Measurements from ENCODE around the gene ZNF576. TPM values are rescaled to one million over a fixed set of nuclear protein-coding genes. Genes with fewer than 3 reads are reported as not detected.
"Not testable (repeated sequence)": the region's sequence is repeated elsewhere in the genome, so short reads cannot be mapped to it uniquely, and the experiment has no call there.

Gene ZNF576, protein sequence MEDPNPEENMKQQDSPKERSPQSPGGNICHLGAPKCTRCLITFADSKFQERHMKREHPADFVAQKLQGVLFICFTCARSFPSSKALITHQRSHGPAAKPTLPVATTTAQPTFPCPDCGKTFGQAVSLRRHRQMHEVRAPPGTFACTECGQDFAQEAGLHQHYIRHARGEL
- total RNA-seq = 10.1 and 12.2 TPM in 2 replicates
- polyA plus RNA-seq (2012) = 15.2 TPM

DNA sequence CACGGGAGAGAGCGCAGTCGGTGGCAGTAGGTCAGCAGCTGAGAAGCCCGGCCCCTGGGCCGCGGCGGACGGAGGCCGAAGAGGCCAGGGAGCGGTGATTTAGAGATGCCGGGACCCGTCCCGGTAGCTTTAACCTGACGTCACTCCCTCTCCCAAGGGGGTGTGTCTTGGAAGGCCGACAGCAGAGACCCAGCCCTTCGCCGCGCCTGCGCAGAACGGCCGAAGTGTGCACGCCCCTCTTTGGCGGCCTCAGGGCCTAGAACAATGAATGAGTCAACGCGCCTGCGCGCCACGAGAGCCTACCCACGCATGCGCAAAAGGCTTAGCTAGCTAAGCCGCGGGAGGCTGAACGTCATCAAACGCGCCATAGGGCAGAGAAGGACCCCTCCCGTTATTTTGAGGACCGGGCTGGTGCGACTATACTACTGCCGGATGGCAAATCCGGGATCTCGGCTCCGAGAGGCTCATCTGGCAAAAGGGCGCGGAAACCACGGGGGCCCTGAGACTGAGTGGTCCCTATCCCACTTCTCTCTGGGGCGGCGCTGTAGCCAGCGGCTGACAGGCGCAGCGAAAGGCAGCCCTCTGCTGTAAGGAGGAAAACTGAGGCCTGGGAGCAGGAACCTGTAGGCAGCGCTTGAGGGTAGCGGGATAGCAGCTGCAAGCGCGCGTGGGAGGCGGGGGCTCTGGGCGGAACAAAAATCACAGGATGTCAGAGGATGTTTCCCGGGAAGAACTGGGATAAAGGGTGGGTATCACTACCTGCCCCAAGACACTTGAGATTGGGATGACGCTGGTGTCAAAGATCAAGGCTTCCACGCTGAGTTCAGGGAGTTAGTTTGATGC, at the start of gene ZNF576, which contains the start of gene IRGQ:
Gene ZNF576 (plus strand): TSS at position 597 of the 843 bp plus-strand sequence. CDS start 514 bp downstream, outside the sequence.
Gene IRGQ (minus strand): TSS at position 136 of the 843 bp plus-strand sequence. CDS start 796 bp downstream, outside the sequence.
- DNase-seq (ENCODE audit: low read depth) = peak; percentile 100

DNA sequence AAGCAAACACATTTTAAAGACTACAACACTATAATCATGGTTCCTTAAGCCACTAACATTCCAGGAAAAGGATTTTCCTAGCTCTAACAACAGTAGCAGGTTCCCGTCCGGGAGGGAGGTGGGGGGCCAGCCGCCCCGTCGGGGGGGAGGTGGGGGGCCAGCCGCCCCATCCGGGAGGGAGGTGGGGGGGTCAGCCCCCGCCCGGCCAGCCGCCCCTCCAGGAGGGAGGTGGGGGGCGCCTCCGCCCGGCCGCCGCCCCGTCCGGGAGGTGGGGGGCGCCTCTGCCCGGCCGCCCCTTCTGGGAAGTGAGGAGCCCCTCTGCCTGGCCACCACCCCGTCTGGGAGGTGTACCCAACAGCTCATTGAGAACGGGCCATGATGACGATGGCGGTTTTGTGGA, 48.5 kb upstream of the ZNF576 start:
- DNase-seq (ENCODE audit: low read depth) = not testable (repeated sequence)

DNA sequence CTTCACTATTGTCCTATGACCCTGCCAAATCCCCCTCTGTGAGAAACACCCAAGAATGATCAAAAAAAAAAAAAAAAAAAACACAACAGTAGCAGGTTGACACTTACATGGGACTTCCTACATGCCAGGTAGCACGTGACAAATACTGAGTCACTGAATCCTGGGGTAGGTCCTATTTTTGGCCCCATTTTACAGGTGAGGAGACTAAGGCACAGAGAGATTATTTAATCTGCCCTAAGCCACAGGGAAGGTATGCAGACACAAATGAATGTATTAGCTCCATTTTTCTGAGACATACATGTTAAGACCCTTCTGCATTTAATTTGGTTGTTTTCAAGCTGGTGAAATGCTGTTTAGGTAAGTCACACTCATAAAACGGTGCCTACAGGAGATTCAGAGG, 47.7 kb upstream of the ZNF576 start:
- DNase-seq (ENCODE audit: low read depth) = no peak

DNA sequence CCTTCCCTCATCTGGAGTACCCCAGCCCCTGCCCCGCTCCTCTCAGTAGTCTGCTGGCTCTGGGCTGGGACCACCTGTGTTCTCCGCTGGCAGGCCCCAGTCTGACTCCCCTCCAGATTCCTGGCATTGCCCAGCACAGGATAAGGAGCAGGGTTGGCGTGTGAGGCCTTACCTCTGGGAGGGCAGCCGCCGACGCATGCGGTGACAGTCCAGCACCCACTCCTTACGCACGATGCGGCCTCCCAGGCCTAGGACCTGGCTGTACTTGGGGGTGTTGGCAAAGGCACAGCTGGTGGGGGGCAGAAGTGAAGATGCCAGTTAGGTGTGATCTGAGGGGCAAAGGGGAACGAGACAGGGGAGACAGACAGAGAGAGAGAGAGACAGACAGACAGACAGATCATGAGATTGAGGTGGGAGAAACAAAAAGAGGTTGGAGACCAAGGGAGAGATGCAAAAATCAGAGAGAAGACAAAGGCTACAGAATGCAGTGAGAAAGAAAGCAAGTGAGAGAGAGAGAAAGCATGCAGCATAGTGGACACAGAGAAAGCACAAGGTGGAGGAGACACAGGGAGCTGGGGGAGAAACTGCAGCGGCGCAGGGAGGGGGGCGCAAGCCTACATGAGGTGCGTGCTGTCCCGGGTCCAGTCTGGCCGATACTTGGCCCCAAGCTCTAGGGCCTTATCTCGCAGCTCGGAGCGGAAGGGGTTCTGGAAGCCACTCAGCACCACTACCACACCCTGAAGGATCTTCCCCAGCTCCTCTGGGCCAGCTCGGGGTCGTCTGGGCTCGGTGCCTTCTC, 44.8 kb upstream of the ZNF576 start:
- no peak for DNase-seq (ENCODE audit: low read depth)

DNA sequence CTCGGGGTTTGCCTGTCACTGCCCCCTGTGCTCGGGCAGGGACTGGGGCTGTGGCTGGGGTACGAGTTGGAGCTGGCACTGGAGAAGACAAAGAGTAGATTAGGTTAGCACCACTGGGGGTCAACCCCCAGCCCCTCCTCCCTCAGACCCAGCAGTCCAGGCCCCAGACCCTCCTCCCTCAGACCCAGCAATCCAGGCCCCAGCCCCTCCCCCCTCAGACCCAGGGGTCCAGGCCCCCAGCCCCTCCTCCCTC, 44.3 kb upstream of the ZNF576 start:
- no peak for DNase-seq (ENCODE audit: low read depth)

DNA sequence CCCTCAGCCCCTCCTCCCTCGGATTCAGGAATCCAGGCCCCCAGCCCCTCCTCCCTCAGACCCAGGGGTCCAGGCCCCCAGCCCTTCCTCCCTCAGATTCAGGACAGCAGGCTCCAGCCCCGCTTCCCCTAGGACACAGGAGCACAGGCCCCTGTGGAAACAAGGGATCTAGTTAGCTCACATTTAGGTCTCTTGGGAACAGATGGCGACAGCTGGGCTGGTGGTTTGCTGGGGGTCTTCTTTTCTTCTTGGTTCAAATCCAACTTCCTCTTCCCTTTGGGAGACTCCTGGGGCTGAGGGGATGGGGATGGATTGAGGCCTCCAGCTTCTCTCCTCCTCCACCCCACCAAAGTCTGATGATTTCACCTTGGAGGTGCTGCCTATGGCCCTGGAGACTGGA, 43.8 kb upstream of the ZNF576 start:
- no peak for DNase-seq (ENCODE audit: low read depth)

DNA sequence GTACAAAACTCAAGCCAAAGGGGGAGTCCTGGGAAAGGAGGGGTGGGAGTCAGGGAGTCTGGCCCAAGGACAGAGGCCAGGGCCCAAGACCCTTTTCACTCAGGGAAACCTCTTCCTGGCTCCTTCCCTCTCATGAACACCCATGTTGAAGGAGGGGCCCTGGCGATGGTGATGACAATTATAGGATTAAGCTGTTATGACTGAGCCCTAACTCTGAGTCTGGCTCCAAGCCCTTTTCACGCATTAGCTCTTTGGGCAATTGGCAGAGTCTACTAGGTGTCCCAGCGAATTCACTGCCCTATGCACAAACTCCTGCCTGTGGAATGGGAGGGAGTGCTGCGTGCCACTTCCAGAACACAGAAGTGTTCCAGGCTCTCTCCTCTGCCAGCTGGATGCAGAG, 42.7 kb upstream of the ZNF576 start:
- DNase-seq (ENCODE audit: low read depth) = no peak

DNA sequence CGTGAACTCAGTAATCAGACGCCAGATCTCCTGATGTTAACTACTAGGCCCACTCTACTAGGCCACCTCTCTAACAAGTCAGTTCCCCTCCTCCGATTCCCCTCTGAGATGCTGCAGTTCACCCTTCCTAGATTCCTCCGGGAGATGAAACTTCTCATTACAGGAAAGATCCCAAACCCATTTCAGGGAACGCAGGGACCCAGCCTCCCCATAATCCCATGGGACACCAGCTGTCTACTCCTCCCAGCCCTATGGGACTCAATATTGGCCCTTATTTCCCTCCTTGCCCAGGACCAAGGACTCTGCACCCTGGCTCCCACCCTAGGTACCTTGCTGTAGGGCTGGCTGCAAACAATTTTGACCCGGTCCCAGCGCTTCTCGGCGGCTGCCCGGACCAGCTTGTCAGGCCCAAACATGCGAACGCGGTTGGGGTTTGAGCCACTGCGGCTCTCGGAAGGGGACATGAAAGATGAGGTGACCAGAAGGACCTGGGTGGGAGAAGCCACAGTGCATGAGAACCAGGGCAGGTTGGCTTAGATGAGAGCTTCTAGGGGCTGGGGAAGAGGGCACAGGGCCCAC, 42.0 kb upstream of the ZNF576 start:
- no peak for DNase-seq (ENCODE audit: low read depth)

DNA sequence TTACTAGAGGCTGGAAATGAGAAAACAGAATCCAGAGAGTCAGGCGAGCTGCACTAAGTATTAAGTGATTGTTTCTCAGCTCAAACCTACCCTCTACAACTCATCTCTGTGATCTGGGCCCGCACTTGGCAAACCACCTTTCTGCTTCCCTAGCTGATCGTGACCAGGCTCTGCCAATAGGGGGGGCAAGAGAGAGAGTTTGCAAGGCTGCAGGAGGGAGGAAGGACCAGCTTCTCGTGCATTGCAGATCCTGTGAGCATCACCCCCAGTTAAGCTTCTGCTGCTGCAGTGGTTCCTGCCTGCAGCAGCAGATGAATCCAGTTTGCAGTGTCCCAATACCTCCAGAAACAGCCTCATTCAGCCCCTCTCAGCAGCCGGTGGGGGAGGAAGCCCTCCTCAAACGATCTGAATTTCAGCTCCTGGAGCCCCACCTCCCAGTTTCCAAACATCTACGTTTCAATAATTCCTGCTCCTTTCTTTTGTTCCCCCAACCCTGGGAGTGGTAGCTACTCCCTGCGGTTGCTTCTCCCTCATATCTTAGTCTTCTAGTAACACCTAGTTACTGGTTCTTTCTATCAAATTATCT, 41.1 kb upstream of the ZNF576 start:
- DNase-seq (ENCODE audit: low read depth) = peak; percentile 76

DNA sequence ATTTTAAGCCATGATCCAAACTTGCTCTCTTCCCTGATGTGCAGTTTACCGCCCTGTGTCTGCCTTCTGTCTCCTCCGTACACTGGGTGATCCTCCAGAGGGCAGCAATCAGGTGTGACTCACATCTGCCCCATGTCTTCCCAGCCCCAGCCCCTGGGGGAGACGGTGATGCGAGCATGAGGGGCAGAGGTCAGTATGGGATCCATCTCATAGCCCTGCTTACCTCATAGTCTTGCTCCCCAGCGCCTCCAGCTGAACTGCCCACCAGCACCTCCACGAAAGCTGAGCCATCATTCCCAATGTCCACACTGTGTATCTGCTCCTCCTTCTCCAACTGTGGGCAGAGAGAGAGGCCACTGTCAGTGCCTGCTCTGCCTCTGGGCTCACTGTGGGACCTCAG, 35.7 kb upstream of the ZNF576 start:
- no peak for DNase-seq (ENCODE audit: low read depth)

DNA sequence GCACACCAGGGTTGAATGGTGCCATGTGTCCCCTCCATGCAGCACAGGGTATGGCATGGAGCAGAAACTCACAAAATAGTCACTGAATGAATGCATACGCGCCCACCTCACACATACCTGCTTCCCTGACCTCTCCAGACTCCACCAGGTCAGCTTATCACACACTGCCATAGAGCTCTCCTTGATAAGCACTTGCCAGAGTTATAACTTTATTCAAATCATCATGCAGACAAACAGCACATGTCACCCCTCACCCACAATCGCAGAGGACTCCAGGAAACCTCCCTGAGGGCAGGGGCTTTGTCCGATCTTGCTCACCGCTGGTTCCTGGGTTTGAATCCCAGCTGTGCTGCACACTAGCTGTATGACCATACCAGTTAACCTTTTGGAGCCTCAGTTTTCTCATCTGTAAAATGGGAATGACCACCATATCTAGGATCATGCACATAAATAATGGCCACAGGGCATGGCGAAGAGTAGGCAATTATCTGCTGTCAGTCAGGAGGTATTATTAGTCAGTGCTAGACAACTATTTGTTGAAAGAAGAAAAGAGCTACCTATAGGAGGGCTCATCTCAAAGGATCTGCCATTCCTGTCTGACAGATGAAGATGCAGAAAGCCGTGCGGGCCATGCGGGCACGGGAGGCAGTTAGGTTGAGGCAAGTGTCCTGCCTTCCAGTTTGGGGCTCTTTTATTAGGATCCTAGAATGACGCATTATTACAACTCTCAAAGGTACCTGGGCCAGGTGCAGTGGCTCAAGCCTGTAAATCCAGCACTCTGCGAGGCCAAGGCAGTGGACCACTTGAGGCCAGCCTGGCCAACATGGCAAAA, 35.0 kb upstream of the ZNF576 start:
- DNase-seq (ENCODE audit: low read depth) = no peak

DNA sequence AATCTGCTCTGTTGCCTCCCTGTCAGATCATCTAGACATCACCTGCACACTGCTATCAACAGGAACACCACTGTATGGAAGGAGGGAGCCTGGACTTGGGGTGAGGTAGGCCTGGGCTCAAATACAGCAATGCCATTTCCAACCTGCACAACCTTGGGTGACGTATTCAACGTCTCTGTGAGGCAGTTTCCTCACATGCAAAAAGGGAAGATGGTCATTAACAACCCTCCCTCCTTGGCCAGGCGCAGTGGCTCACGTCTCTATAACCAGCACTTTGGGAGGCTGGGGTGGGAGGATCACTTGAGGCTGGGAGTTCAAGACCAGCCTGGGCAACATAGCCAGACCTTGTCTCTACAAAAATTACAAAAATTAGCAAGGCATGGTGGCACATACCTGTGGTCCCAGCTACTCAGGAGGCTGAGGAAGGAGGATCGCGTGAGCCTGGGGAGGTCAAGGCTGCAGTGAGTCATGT, 34.1 kb upstream of the ZNF576 start:
- no peak for DNase-seq (ENCODE audit: low read depth)

DNA sequence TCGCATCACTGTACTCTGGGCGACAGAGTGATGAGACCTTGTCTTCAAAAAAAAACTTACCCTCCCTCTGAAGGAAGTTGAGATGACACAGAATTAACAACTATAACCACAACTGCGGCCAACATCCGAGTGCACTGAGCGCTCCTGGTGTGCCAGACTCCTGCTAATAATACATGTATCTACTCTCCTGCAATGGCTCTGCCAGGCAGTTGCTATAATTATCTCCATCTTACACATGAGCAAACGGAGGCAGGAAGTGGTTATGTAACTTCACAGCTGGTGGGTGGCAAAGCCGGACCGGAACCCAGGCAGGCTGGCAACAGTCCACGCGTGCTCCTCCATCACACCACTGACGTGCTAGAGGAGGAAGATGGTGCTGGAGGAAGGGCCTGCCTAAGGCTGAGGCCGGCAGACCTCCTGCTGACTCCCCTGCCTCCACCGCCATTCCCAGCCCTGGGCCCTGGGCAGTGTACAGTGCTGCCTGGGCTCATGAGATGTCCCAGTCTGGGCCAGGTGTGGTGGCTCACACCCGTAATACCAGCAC, 33.6 kb upstream of the ZNF576 start:
- peak; percentile 98 for DNase-seq (ENCODE audit: low read depth)

DNA sequence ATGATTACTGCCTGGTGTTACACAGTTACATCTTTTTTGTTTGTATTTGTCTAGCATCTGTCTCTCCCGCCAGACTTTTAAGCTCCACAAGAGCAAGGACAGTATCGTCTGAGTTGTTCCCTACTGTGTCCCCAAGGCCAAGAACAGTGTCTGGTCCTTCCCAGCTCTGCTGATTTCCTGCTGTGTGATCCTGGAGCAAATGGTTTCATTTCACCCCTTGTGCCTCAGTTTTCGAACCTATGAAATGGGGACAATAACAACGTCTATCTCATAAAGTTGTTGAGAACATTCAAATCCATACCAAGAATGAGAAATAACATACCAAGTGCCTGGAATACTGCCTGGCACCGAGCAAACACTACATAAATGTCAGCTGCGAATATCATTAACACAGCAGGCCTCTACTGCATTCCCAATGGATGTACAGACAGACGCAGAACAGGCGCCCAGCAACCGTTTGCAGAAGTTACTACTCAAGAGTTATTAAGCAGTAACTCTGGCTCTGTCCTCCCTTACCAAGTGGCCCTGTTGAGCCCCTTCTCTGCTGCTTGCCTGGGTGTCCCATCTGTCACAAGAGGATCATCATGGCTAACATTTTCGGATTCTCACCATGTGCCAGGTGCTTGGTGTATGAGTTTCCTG, 32.5 kb upstream of the ZNF576 start:
- no peak for DNase-seq (ENCODE audit: low read depth)

DNA sequence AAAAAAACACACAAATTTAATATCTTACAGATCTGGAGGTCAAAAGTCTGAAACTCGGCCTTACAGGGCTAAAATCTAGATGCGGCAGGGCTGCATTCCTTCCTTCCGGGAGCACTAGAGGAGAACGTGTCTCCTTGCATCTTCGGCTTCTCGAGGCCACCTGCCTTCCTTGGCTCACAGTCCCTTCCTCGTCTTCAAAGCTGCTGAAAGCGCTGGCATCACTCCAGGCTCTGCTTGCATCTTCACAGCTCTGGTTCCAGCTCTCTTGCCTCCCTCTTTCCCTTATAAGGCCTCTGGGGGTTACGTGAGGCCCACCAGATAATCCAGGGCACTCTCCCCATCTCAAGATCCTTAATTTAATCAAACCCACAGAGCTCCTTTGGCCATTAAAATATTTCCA, 31.6 kb upstream of the ZNF576 start:
- no peak for DNase-seq (ENCODE audit: low read depth)

DNA sequence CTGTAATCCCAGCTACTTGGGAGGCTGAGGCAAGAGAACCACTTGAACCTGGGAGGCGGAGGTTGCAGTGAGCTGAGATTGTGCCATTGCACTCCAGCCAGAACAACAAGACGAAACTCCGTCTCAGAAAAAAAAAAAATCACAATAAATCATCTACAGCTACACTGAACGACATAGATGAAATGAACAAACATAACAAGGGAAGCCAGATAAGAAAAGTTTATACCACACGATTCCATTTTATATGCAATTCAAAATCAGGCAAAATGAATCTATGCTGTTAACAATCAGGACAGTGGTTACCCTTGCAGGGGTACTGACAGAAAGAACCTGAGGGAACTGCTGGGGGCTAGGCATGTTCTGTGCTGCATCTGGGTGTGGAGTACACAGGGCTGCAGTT, 26.7 kb upstream of the ZNF576 start:
- DNase-seq (ENCODE audit: low read depth) = no peak

DNA sequence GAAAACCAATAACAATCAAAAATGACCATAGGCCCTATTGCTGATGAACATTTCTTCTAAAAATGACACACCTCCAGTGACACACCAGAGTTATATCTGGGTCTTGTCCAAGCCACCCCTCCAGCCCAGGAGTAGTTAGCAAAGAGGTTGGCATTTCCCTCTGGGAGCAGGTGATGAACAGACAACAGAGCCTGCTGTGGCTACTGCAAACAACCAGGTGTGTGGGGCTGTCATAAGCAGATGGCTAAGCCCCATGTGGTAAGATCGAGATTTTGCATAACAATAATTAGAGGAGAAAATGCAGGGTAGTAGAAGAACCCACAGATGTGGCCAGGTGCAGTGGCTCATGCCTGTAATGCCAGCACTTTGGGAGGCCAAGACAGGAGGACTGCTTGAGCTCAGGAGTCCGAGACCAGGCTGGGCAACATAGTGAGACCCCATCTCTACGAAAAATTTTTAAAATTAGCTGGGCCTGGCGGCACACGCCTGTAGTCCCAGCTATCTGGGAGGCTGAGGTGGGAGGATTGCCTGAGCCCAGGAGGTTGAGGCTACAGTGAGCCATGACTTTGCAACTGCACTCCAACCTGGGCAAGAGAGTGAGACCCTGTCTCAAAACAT, 26.1 kb upstream of the ZNF576 start:
- peak; percentile 32 for DNase-seq (ENCODE audit: low read depth)

DNA sequence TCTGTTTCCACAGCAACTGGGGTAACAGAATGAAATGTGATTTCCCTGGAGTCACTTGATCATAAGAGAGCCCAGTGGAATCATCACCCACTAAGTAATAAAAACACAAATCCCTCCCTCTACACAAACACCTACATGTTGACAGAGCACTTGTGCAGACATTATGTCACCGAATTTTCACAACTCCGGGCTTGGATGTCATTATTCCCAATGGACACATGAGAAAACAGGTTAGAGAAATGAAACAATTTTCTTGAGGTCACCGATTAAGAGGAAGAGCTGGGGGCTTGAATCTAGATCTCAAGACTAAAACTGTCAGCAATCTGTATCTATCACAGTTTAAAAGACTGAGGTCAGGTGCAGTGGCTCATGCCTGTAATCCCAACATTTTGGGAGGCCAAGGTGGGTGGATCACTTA, 24.2 kb upstream of the ZNF576 start:
- DNase-seq (ENCODE audit: low read depth) = no peak

All from myocyte (in vitro differentiated cells).